Activated CD4-positive, CD25-positive, alpha-beta regulatory T cell treated with anti-CD3 and anti-CD28 coated beads, Interleukin-2, amount 50 U/mL, for 16 hours (primary cell): ENCODE data around the gene PPWD1.
A peak's percentile ranks its signal among the peaks of the same experiment; 100 is the strongest.
"Not testable (repeated sequence)": the region's sequence is repeated elsewhere in the genome, so short reads cannot be mapped to it uniquely, and the experiment has no call there.

Experiments used
- DNase-seq: peaks from one replicate; pipeline ENCODE4 v3.0.0-alpha.2; 2020; ENCODE audit warnings: low read depth, low spot score

PPWD1 gene

GRCh38 chr5:65562731-65563701 lies at the start of gene PPWD1, which contains the start of gene CENPK:
TSS of gene PPWD1 (plus strand) at chr5:65563296. CDS start at chr5:65563311, 15 bp downstream.
TSS of gene CENPK (minus strand) at chr5:65563168. CDS start at chr5:65554907, 8,261 bp downstream.
- peak; percentile 92 for DNase-seq

- DNase-seq = no peak
Observed at GRCh38 chr5:65525726-65526125, 37.4 kb upstream of the PPWD1 start.

- no peak for DNase-seq
Observed at GRCh38 chr5:65530904-65531303, 32.2 kb upstream of the PPWD1 start.

DNA sequence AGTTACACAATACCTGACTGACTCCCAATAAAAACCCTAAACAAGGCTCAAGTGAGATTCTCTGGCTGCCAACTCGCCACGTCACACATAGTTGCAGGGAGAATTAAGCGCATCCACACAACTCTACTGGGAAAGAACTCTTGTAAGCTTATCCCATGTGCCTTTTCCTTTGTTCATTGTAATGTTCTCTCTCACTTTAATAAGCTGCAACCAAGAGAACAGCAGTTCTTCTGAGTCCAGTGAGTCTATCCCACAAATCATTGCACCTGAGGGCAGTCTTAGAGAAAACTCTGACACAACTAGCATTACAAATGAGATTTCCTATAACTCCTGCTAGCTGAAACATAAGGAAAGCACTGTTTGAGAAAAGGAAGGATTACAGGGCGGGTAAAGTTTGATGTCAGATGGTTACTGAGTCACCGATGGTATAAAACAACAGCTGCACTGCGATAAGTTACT lies 27.5 kb upstream of the PPWD1 start:
- DNase-seq = no peak

DNA sequence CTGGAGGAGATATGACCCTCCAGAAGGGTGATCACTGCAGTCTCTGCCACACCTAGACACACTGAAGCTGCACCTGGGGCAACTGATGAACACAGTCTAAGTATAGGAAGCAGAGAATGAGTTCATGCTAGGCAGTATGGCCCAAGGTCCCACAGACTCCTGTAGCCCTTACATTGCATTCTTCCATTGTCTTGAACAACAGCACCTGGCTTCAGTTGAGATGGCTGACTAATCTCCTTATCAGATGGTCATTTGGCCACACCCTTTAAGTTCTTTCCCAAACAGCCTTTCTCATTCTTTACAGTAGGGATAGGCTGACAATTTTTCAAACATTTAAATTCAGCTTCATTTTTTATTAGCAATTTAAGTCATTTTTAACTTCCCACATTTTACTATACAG lies 23.3 kb upstream of the PPWD1 start:
- no peak for DNase-seq

DNA sequence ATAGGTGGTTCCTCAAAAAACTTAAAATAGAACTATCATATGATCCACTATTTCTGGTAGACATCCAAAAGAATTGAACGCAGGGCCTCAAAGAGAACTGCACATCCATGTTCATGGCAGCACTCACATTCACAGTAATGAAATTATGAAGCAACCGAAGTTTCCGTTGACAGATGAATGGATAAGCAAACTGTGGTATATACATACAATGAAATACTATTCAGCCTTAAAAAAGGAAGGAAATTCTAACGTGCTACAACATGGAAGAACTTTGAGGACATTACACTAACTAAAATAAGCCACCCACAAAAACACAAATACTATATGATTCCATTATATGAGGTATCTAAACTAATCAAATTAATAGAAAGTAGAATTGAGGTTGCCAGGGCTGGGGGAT lies 18.6 kb upstream of the PPWD1 start:
- no peak for DNase-seq

GRCh38 chr5:65546141-65546540 lies 17.0 kb upstream of the PPWD1 start:
- DNase-seq = no peak

GRCh38 chr5:65548281-65548680 lies 14.8 kb upstream of the PPWD1 start:
- DNase-seq = no peak

DNA sequence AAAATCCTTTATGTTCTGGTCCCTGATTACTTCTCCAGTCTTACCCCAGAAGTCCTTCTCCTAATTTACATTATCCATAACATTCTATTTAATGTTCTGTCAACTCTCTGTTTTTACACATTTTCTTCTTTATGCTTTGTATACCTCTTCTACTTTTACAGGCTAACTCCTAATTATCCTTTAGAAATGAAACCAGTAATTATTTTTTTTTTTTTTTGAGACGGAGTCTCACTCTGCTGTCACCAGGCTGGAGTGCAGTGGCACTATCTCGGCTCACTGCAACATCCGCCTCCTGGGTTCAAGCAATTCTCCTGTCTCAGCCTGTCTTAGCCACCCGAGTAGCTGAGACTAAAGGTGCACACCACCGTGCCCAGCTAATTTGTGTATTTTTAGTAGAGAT lies 9.2 kb upstream of the PPWD1 start:
- no peak for DNase-seq

DNA sequence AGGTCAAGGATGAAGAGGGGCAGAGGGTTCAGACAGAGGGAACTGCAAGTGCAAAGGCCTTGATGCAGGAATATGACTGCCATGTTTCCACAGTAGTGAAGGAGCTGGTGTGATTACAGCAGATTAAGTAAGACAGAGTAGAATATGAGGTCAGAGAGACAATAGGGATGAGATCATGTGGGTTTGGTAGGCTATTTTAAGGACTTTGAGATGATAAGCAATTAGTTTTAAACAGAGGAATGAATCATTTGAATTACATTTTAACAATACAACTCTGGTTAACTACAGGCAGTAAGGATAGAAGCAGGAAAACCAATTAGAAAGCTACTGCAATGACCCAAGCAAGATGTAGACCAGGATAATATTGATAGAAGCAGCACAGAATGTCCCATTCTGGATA lies 7.8 kb upstream of the PPWD1 start:
- no peak for DNase-seq

DNA sequence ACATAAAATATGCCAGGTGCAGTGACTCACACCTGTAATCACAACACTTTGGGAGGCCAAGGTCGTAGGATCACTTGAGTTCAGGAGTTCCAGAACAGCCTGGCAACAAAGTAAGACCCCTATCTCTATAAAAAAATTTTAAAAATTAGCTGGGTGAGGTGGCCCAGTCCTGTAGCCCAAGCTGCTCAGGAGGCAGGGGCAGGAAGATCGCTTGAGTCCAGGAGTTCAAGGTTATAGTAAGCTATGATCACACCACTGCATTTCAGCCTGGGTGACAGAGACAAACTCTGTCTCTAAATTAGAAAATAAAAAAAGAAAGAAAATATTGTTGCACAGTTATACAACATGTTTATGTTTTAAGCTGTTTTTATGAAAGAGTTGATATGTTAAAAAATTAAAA lies 6.9 kb upstream of the PPWD1 start:
- DNase-seq = no peak

DNA sequence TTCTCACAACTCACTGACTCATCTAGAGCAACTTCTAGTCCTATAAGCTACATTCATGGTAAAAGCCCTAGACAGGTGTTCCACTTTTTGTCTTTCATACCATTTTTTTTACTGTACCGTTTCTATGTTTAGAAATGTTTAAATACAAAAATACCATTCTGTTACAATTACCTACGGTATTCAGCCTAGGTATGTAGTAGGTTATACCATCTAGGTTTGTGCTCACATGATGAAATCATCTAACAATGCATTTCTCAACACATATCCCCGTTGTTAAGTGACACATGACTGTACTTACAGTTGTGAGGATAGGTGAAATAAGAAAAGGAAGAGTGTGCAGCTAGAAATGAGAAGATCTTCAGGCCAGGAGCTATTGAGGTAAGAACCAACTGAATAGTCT lies 6.4 kb upstream of the PPWD1 start:
- no peak for DNase-seq

DNA sequence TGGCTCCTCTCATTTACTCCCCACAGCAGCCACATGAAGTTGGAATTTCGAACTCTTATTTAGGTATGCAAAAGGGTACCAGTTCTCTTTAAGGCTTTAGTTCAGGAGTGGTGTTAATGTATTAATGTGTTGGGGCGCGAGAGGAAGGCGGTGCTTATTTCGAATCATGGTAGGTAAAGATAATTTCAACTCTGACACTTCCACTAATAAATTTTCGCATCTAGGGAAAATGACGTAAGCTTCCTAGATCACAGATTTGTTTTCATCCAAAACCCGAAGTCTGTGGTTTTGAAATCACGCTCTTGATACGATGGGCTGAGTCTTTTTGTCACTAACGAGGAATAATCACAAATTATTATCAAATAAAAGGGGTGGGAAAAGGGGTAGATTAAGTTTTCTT lies 681 bp downstream of the PPWD1 start:
- no peak for DNase-seq

- no peak for DNase-seq
Observed at GRCh38 chr5:65566505-65566904, 3.4 kb downstream of the PPWD1 start.

DNA sequence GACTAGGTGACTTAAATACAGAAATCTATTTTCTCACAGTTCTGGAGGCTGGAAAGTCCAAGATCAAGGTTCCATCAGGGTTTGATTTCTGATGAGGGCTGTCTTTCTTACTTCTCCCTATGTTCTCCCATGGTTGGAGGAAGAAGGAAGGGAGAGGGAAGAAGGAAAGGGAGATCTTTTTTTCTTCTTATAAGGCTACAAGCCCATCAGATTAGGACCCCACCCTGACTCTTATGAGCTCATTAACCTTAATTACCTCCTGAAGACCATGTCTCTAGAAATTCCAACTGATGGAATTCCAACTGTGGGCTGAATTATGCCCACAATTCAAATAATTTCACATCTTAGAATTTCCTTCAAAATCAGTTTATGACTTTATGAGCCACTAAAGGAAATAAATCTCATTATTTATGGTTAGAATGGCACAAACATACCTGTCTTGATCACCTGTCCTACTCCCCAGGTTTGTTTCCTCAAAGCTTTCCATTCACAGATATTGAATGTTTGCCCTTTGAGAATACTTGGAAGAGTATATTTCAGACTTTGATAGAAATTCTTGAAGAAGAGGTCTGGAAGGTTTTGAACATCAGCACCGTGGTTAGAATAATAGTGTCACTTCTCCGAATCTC lies 7.6 kb downstream of the PPWD1 start:
- no peak for DNase-seq

GRCh38 chr5:65577141-65577540 lies 14.0 kb downstream of the PPWD1 start:
- no peak for DNase-seq

- DNase-seq = no peak
Observed at GRCh38 chr5:65588694-65589093, 25.6 kb downstream of the PPWD1 start.

GRCh38 chr5:65601761-65602160 lies 38.7 kb downstream of the PPWD1 start:
- DNase-seq = not testable (repeated sequence)

DNA sequence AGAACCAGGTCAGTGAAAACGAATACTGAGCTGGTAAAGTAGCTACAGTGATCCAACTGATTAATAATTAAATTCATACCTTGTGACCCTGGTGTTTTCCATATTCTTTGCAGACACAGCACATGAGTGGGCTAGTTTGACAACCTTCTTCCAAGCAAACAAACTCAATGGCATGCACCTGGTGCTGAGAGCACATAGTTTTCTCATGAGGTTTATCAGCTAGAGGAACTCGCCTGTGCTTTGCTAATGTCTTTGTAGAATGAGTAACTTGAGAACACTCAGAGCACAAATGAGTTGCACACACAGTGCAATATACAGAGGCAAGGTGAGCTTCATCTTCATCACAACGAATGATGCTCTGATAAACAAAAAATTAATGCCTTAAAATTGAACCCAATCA lies 48.4 kb downstream of the PPWD1 start:
- DNase-seq = no peak

- DNase-seq = no peak
Observed at GRCh38 chr5:65612298-65612907, 49.3 kb downstream of the PPWD1 start.

- DNase-seq = no peak
Observed at GRCh38 chr5:65620021-65620420, 56.9 kb downstream of the PPWD1 start.

- DNase-seq = not testable (repeated sequence)
Observed at GRCh38 chr5:65621961-65622360, 58.9 kb downstream of the PPWD1 start.
